Breast epithelium (tissue), 4 donors: ENCODE results near the gene IGSF21. TPM values are rescaled to one million over a fixed set of nuclear protein-coding genes. Genes with fewer than 3 reads are reported as not detected.
"Not testable (repeated sequence)": the region's sequence is repeated elsewhere in the genome, so short reads cannot be mapped to it uniquely, and the experiment has no call there.

Experiments
- DNase-seq, 2 donors: peaks; one replicate each; pipeline ENCODE4 v3.0.0-alpha.2; 2019; ENCODE audit warnings: low spot score in 2 of 2
- H3K27ac ChIP-seq, 2 donors: fragments of 200-600 bp; sonication (generic) in 1 of 2; one replicate each; pipeline ENCODE4 v1.5.1; 2016 to 2019; ENCODE audit warnings: mild to moderate bottlenecking in 1 of 2
- H3K27me3 ChIP-seq, 2 donors: fragments of 200-600 bp; sonication (generic) in 1 of 2; one replicate each; pipeline versions ENCODE4 v1.5.1 to v1.6.0; 2017 to 2019; ENCODE audit warnings: control low read depth in 1 of 2, mild to moderate bottlenecking in 1 of 2
- H3K36me3 ChIP-seq: fragments of 200-600 bp; one replicate; pipeline ENCODE4 v1.5.1; 2019
- H3K4me1 ChIP-seq, 2 donors: fragments of 200-600 bp; sonication (generic); one replicate each; pipeline ENCODE4 v1.5.1; 2016 to 2019; ENCODE audit warnings: control low read depth in 1 of 2
- H3K4me3 ChIP-seq, 3 donors: fragments of 200-600 bp; sonication (generic); 1 replicate in 2 of 3; 2 replicates in 1 of 3; pipeline ENCODE4 v1.5.1; 2016 to 2019; ENCODE audit warnings: mild to moderate bottlenecking in 3 of 3, moderate library complexity in 2 of 3
- H3K9me3 ChIP-seq, 2 donors: fragments of 200-600 bp; sonication (generic) in 1 of 2; one replicate each; pipeline ENCODE4 v1.5.1; 2016 to 2019; ENCODE audit warnings: control low read depth in 1 of 2
- CTCF ChIP-seq, 3 donors: fragments of 450-650 bp; IDR thresholded peaks; one replicate each; pipeline ENCODE4 v1.5.1; 2016 to 2017; ENCODE audit warnings: antibody characterized with exemption in 3 of 3, mild to moderate bottlenecking in 3 of 3, moderate library complexity in 3 of 3
- POLR2A ChIP-seq: fragments of 450-650 bp; IDR thresholded peaks from one replicate; pipeline ENCODE4 v1.6.1; 2016; ENCODE audit warnings: antibody characterized with exemption, mild to moderate bottlenecking, moderate library complexity
- POLR2AphosphoS5 ChIP-seq, 3 donors: sonication (generic); formaldehyde crosslinking; IDR thresholded peaks; one replicate each; pipeline ENCODE4 v1.6.1; 2017; ENCODE audit warnings: antibody characterized with exemption in 3 of 3
- intact Hi-C: fragments of 100-400 bp; cut with DNase I; formaldehyde crosslinking; loops from one replicate; pipeline ENCODE4 v1.15.1; 2023; ENCODE audit warnings: low total_unique reads
- total RNA-seq, 3 donors: library from RNA; depleted of rRNA; stranded (reverse); fragments of >200 nt; gene quantifications; one replicate each; pipeline ENCODE4 v1.1.0, GENCODE V29; 2016

IGSF21 gene
- total RNA-seq, 3 donors from 2014 or later = 4.8 to 9.5 (median 4.8) TPM

DNA sequence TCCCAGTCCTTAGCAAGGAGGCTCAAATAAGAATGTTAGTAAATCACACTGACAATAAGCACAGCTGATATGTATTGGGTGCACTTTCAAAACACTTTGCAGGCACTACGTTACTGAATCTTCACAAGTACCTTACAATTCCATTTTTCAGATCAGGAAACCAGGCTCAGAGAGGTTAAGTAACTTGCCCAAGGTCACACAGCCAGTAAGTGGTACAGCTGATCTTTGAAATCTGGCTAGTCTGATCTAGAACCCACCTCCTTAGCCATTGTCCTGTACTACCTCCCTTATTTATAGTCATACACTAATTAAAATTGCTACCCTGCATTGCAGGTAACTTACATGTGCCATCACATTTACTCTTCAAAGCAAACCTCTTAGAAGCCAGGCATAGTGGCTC lies 251.0 kb downstream of the IGSF21 start:
- intact Hi-C loops = no loop called here
- Histone ChIP-seq H3K27me3 (peaks cover 0 to 35% of the 10 kb centered on the region in 2 donors), H3K4me3 (no peak overlapping the region), H3K9me3 (no peaks in the 10 kb centered on the region), H3K27ac (no peak overlapping the region), H3K36me3 (no peaks in the 10 kb centered on the region), H3K4me1 (no peaks in the 10 kb centered on the region)
- no peak for DNase-seq
- no peak for TF ChIP-seq CTCF (IDR thresholded peaks at IDR 0.05)
- no peak for TF ChIP-seq POLR2A
- no peak for TF ChIP-seq POLR2AphosphoS5 (IDR thresholded peaks at IDR 0.05)

DNA sequence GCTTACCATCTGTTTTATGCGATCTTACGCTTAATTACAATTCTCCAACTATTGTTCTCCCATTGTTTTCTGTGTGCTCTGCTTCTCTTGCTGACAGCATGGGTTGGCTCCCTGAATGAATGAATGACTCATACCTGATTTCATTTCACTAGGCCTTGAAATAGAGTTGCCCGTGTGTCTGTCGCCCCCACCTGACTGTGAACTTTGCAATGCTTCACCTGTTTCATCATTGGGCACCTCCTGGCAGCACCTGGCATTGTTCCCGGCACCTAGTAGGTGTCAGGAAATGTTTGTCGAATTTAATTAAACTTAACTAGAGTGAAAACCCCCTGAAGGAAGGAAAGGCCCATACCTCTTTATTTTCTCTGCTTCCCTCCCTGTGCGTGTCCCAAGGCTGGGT lies 252.7 kb downstream of the IGSF21 start:
- no peak overlapping the region for H3K27ac ChIP-seq
- H3K4me1 ChIP-seq = no peaks in the 10 kb centered on the region
- no peak for TF ChIP-seq POLR2AphosphoS5 (IDR thresholded peaks at IDR 0.05)
- TF ChIP-seq POLR2A = no peak
- TF ChIP-seq CTCF (IDR thresholded peaks at IDR 0.05) = no peak
- peaks cover 0 to 30% of the 10 kb centered on the region in 2 donors for H3K27me3 ChIP-seq
- H3K36me3 ChIP-seq = no peaks in the 10 kb centered on the region
- intact Hi-C loops = no loop called here
- no peaks in the 10 kb centered on the region for H3K9me3 ChIP-seq
- DNase-seq = no peak
- H3K4me3 ChIP-seq = no peak overlapping the region

DNA sequence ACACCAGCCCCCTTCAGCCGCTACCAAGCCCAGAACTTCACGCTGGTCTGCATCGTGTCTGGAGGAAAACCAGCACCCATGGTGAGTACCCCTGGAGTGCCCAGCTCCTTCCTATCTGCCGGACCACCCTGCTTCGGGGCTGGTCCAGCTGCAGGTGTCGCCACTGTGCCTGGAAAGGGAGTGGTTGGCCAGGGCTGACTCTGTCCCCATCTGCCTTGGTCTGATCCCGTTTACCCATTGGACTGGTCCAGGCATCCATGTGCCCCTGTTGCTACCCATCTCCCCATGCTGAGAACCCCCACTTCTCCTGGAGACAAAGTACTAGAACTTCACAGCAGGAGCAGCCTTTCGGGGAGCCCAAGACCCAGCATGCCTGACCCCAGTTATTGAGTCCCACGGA lies 254.6 kb downstream of the IGSF21 start:
- Histone ChIP-seq H3K4me3 (no peak overlapping the region), H3K9me3 (no peaks in the 10 kb centered on the region), H3K36me3 (no peaks in the 10 kb centered on the region), H3K27ac (no peak overlapping the region), H3K27me3 (peaks cover 0 to 26% of the 10 kb centered on the region in 2 donors), H3K4me1 (no peaks in the 10 kb centered on the region)
- TF ChIP-seq POLR2AphosphoS5 (IDR thresholded peaks at IDR 0.05) = no peak
- no peak for TF ChIP-seq POLR2A
- no peak for TF ChIP-seq CTCF (IDR thresholded peaks at IDR 0.05)
- intact Hi-C loops = no loop called here
- DNase-seq = no peak

DNA sequence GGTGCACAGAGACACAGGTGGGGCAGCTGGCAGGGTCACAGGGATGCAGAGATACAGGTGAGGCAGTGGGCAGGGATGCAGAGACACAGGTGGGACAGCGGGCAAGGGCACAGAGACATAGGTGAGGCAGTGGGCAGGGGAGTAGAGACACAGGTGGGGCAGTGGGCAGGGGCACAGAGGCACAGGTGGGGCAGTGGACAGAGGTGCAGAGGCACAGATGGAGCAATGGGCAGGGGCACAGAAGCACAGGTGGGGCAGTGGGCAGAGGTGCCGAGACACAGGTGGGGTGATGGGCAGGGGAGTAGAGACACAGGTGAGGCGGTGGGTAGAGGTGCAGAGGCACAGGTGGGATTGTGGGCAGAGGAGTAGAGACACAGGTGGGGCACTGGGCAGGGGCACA lies 255.8 kb downstream of the IGSF21 start:
- H3K27ac ChIP-seq = no peak overlapping the region
- intact Hi-C loops = no loop called here
- H3K4me1 ChIP-seq = no peaks in the 10 kb centered on the region
- no peaks in the 10 kb centered on the region for H3K9me3 ChIP-seq
- DNase-seq = no peak
- no peak overlapping the region for H3K4me3 ChIP-seq
- no peaks in the 10 kb centered on the region for H3K36me3 ChIP-seq
- peaks cover 0 to 26% of the 10 kb centered on the region in 2 donors for H3K27me3 ChIP-seq
- no peak for TF ChIP-seq CTCF (IDR thresholded peaks at IDR 0.05)
- no peak for TF ChIP-seq POLR2AphosphoS5 (IDR thresholded peaks at IDR 0.05)
- no peak for TF ChIP-seq POLR2A

GRCh38 chr1:18365099-18365705 lies 257.6 kb downstream of the IGSF21 start:
- no peaks in the 10 kb centered on the region for H3K9me3 ChIP-seq
- no peaks in the 10 kb centered on the region for H3K4me1 ChIP-seq
- TF ChIP-seq POLR2A (no peak), CTCF (IDR thresholded peaks at IDR 0.05) (no peak), POLR2AphosphoS5 (IDR thresholded peaks at IDR 0.05) (no peak)
- DNase-seq = no peak
- H3K27me3 ChIP-seq = peaks cover 0 to 14% of the 10 kb centered on the region in 2 donors
- H3K4me3 ChIP-seq = no peak overlapping the region
- H3K36me3 ChIP-seq = no peaks in the 10 kb centered on the region
- H3K27ac ChIP-seq = no peak overlapping the region
- intact Hi-C loops = no loop called here

- not testable (repeated sequence) for H3K4me1 ChIP-seq
Observed at GRCh38 chr1:18372505-18372904, 264.9 kb downstream of the IGSF21 start.

More at GRCh38 chr1:18372505-18372904, 264.9 kb downstream of the IGSF21 start:
- H3K9me3 ChIP-seq, H3K36me3 ChIP-seq, intact Hi-C loops, H3K4me3 ChIP-seq, H3K27ac ChIP-seq, DNase-seq: not testable (repeated sequence)
- H3K27me3 ChIP-seq = peaks cover 0 to 12% of the 10 kb centered on the region in 2 donors
